H1 (cell line): ENCODE results near the gene CSKMT. TPM values are rescaled to one million over a fixed set of nuclear protein-coding genes. Genes with fewer than 3 reads are reported as not detected.

Experiments
- CTCF ChIA-PET: fragments of 300-600 bp; sonication (Branson Sonifier 250); formaldehyde crosslinking; loops from one replicate; lab custom pipeline; 2021; ENCODE audit not compliant: partially characterized antibody; lab: Charles Lee
- POLR2A ChIA-PET: fragments of 300-600 bp; sonication (Branson Sonifier 250); formaldehyde crosslinking; loops from one replicate; lab custom pipeline; 2021; ENCODE audit warnings: inconsistent platforms; ENCODE audit not compliant: partially characterized antibody; lab: Charles Lee
- DNase-seq, 2 experiments: peaks; one replicate each; pipeline versions ENCODE4 v3.0.0 to v3.0.0-alpha.2; 2010 to 2022; ENCODE audit warnings: low spot score in 2 of 2, low read depth in 1 of 2, mixed read lengths in 1 of 2
- FAIRE-seq: peaks from 2 replicates; lab custom pipeline; 2011; peaks lifted over from hg19 to GRCh38; lab: Jason Lieb, UNC
- H2AFZ ChIP-seq: 2 replicates; pipeline ENCODE4 v1.8.1; 2012; ENCODE audit warnings: low read length, inconsistent platforms
- H2AK5ac ChIP-seq: 2 replicates; pipeline ENCODE4 v1.6.1; 2013; ENCODE audit warnings: low read depth, low read length
- H2BK120ac ChIP-seq: replicated peaks from 2 replicates; pipeline ENCODE3; 2013; ENCODE audit warnings: low read depth, low read length, inconsistent platforms
- H2BK12ac ChIP-seq: 2 replicates; pipeline ENCODE4 v1.6.1; 2013; ENCODE audit warnings: low read depth, low read length
- H2BK15ac ChIP-seq: 2 replicates; pipeline ENCODE4 v1.6.1; 2013; ENCODE audit warnings: low read length
- H2BK20ac ChIP-seq: 2 replicates; pipeline ENCODE4 v1.6.1; 2013; ENCODE audit warnings: low read length
- H2BK5ac ChIP-seq: 2 replicates; pipeline ENCODE4 v1.6.1; 2013; ENCODE audit warnings: low read depth, low read length
- H3K14ac ChIP-seq: 2 replicates; pipeline ENCODE4 v1.6.1; 2013; ENCODE audit warnings: inconsistent platforms; ENCODE audit not compliant: insufficient read length
- H3K18ac ChIP-seq: 2 replicates; pipeline ENCODE4 v1.6.1; 2013; ENCODE audit warnings: low read length; ENCODE audit errors: extremely low read depth
- H3K23ac ChIP-seq: 2 replicates; pipeline ENCODE4 v1.6.1; 2013; ENCODE audit warnings: inconsistent platforms; ENCODE audit not compliant: insufficient read length
- H3K23me2 ChIP-seq: 2 replicates; pipeline ENCODE4 v1.6.1; 2013; ENCODE audit warnings: low read depth, low read length
- H3K27ac ChIP-seq: 2 replicates; pipeline ENCODE4 v1.6.1; 2011; ENCODE audit warnings: low read depth, low read length, inconsistent platforms
- H3K27me3 ChIP-seq, 4 experiments: replicated peaks in 1 of 4; 1 replicate in 1 of 4; 2 replicates in 3 of 4; pipeline versions ENCODE4 v1.6.1 to v1.8.1; 2011 to 2013; ENCODE audit warnings: low read length in 3 of 4, mild to moderate bottlenecking in 3 of 4, inconsistent platforms in 2 of 4, mixed read lengths in 2 of 4, moderate library complexity in 1 of 4; ENCODE audit not compliant: control insufficient read depth in 3 of 4, insufficient read depth in 3 of 4; ENCODE audit errors: extremely low read depth in 1 of 4
- H3K36me3 ChIP-seq, 4 experiments: 2 replicates each; pipeline versions ENCODE4 v1.6.1 to v1.8.1; 2011 to 2013; ENCODE audit warnings: mild to moderate bottlenecking in 4 of 4, low read length in 3 of 4, moderate library complexity in 2 of 4, control low read depth in 1 of 4, inconsistent platforms in 1 of 4; ENCODE audit not compliant: insufficient read depth in 4 of 4, control insufficient read depth in 2 of 4
- H3K4ac ChIP-seq: replicated peaks from 2 replicates; pipeline ENCODE3; 2013; ENCODE audit warnings: low read length, low read depth, mixed read lengths, inconsistent platforms; ENCODE audit not compliant: insufficient read length
- H3K4me1 ChIP-seq, 4 experiments: replicated peaks in 1 of 4; 1 replicate in 1 of 4; 2 replicates in 3 of 4; pipeline versions ENCODE4 v1.6.1 to v1.8.1; 2011 to 2013; ENCODE audit warnings: low read length in 3 of 4, inconsistent platforms in 2 of 4, mixed read lengths in 1 of 4; ENCODE audit not compliant: insufficient read depth in 4 of 4, control insufficient read depth in 3 of 4
- H3K4me2 ChIP-seq, 2 experiments: 2 replicates each; pipeline versions ENCODE4 v1.6.1 to v1.8.1; 2011 to 2013; ENCODE audit warnings: low read depth in 2 of 2, low read length in 2 of 2, control low read depth in 1 of 2, inconsistent platforms in 1 of 2, mild to moderate bottlenecking in 1 of 2; ENCODE audit not compliant: insufficient read depth in 1 of 2
- H3K4me3 ChIP-seq, 4 experiments: fragments of 200-600, 300-600 bp in 1 of 4; sonication (generic), shearing (Covaris generic), sonication (Bioruptor Twin) in 1 of 4; 2 replicates each; pipeline versions ENCODE4 v1.5.1 to v1.8.1; 2011 to 2016; ENCODE audit warnings: low read length in 4 of 4, low read depth in 3 of 4, control low read depth in 2 of 4, inconsistent platforms in 2 of 4, mild to moderate bottlenecking in 2 of 4, mixed read lengths in 1 of 4, moderate library complexity in 1 of 4; ENCODE audit not compliant: insufficient read depth in 2 of 4; ENCODE audit errors: extremely low read depth in 1 of 4
- H3K56ac ChIP-seq: replicated peaks from 2 replicates; pipeline ENCODE3; 2013; ENCODE audit warnings: low read depth, mild to moderate bottlenecking, mixed read lengths, low read length, inconsistent platforms; ENCODE audit not compliant: insufficient read length
- H3K79me1 ChIP-seq: 2 replicates; pipeline ENCODE4 v1.6.1; 2013; ENCODE audit warnings: low read depth, low read length, control low read depth
- H3K79me2 ChIP-seq, 2 experiments: 2 replicates each; pipeline versions ENCODE4 v1.6.1 to v1.8.1; 2012 to 2013; ENCODE audit warnings: low read length in 2 of 2, mild to moderate bottlenecking in 2 of 2, inconsistent platforms in 1 of 2; ENCODE audit not compliant: insufficient read depth in 2 of 2, control insufficient read depth in 1 of 2
- H3K9ac ChIP-seq, 4 experiments: replicated peaks in 1 of 4; 1 replicate in 1 of 4; 2 replicates in 3 of 4; pipeline versions ENCODE4 v1.6.1 to v1.8.1; 2011 to 2013; ENCODE audit warnings: low read depth in 3 of 4, low read length in 3 of 4, control low read depth in 2 of 4, mild to moderate bottlenecking in 2 of 4, moderate library complexity in 2 of 4, inconsistent platforms in 1 of 4; ENCODE audit errors: extremely low read depth in 1 of 4
- H3K9me3 ChIP-seq, 2 experiments: 2 replicates each; pipeline versions ENCODE4 v1.6.1 to v1.8.1; 2012 to 2013; ENCODE audit warnings: mild to moderate bottlenecking in 2 of 2, moderate library complexity in 2 of 2, control low read depth in 1 of 2, inconsistent platforms in 1 of 2, low read depth in 1 of 2, low read length in 1 of 2, mixed read lengths in 1 of 2; ENCODE audit not compliant: insufficient read depth in 2 of 2
- H4K20me1 ChIP-seq, 2 experiments: replicated peaks in 1 of 2; 2 replicates each; pipeline versions ENCODE3 to v1.8.1; 2011 to 2013; ENCODE audit warnings: inconsistent platforms in 2 of 2, low read length in 2 of 2, mild to moderate bottlenecking in 1 of 2; ENCODE audit not compliant: insufficient read depth in 2 of 2, control insufficient read depth in 1 of 2
- H4K5ac ChIP-seq: 2 replicates; pipeline ENCODE4 v1.6.1; 2013; ENCODE audit warnings: low read length, low read depth, mixed read lengths, inconsistent platforms; ENCODE audit not compliant: insufficient read length
- H4K8ac ChIP-seq: 2 replicates; pipeline ENCODE4 v1.8.0; 2013; ENCODE audit warnings: mild to moderate bottlenecking, moderate library complexity, low read length, inconsistent platforms; ENCODE audit not compliant: insufficient read depth; ENCODE audit errors: extremely low read depth
- H4K91ac ChIP-seq: replicated peaks from 2 replicates; pipeline ENCODE3; 2013; ENCODE audit warnings: low read length, mixed read lengths, inconsistent platforms; ENCODE audit not compliant: insufficient read length
- BACH1 ChIP-seq: IDR thresholded peaks from 2 replicates; pipeline ENCODE4 v1.6.1; 2012; ENCODE audit warnings: low read length, improper control_type of control experiment
- BRCA1 ChIP-seq: IDR thresholded peaks from 2 replicates; pipeline ENCODE4 v1.6.1; 2012; ENCODE audit warnings: low read depth, low read length, improper control_type of control experiment
- CHD1 ChIP-seq: IDR thresholded peaks from 2 replicates; pipeline ENCODE4 v1.6.1; 2012; ENCODE audit warnings: low read depth, low read length, improper control_type of control experiment
- CTBP2 ChIP-seq: IDR thresholded peaks from 2 replicates; pipeline ENCODE4 v1.7.0; 2011; ENCODE audit warnings: borderline replicate concordance, mild to moderate bottlenecking, moderate library complexity, mixed read lengths, low read length; ENCODE audit not compliant: insufficient read depth, insufficient read length
- HDAC2 ChIP-seq, 2 experiments: fragments of 300-600 bp in 1 of 2; sonication (generic) in 1 of 2; IDR thresholded peaks; 2 replicates each; pipeline ENCODE4 v1.6.1; 2011 to 2012; ENCODE audit warnings: low read depth in 2 of 2, low read length in 2 of 2, mild to moderate bottlenecking in 2 of 2, moderate library complexity in 2 of 2, borderline replicate concordance in 1 of 2, inconsistent platforms in 1 of 2
- KDM5A ChIP-seq: fragments of 200-600 bp; IDR thresholded peaks from 2 replicates; pipeline ENCODE4 v1.7.1; 2012; ENCODE audit warnings: mild to moderate bottlenecking, low read length, inconsistent platforms, mixed read lengths
- POLR2AphosphoS5 ChIP-seq: IDR thresholded peaks from 2 replicates; pipeline ENCODE4 v1.6.1; 2011; ENCODE audit warnings: low read depth, low read length
- RBBP5 ChIP-seq: IDR thresholded peaks from 2 replicates; pipeline ENCODE4 v1.7.1; 2012; ENCODE audit warnings: low read depth, mild to moderate bottlenecking, inconsistent platforms, low read length, moderate library complexity, borderline replicate concordance
- SRF ChIP-seq: IDR thresholded peaks from 2 replicates; pipeline ENCODE4 v1.6.1; 2011; ENCODE audit warnings: mild to moderate bottlenecking, low read depth, low read length, moderate library complexity
- TCF12 ChIP-seq: IDR thresholded peaks from 2 replicates; pipeline ENCODE4 v1.6.1; 2011; ENCODE audit warnings: low read depth, mild to moderate bottlenecking, low read length
- WGBS, 2 experiments: shearing (Covaris generic) in 1 of 2; methylation state at CpG; one replicate each; pipeline versions ENCODE4 v1.1.6 to v1.1.7; 2013 to 2015; ENCODE audit warnings: low lambda C conversion rate in 2 of 2, mixed read lengths in 2 of 2, inconsistent platforms in 1 of 2, low coverage in 1 of 2, missing lambda C conversion rate in 1 of 2; ENCODE audit not compliant: insufficient replicate concordance in 2 of 2, insufficient coverage in 1 of 2, insufficient read length in 1 of 2; ENCODE audit errors: extremely low coverage in 1 of 2, missing lambda C conversion rate in 1 of 2; 5-methylcytosine and 5-hydroxymethylcytosine counted together
- polyA plus RNA-seq, 7 experiments: library from polyadenylated mRNA; depleted of rRNA in 3 of 7; stranded (reverse) in 5 of 7; unstranded in 2 of 7; fragments of >200 nt in 5 of 7; fragments of 200-250 nt in 2 of 7; gene quantifications; 1 replicate in 5 of 7; 2 replicates in 1 of 7; 4 replicates in 1 of 7; pipeline versions ENCODE4 v1.2.1 to v1.2.3, GENCODE V29; 2011 to 2013; ENCODE audit warnings: missing spikeins in 2 of 7, mixed read lengths in 2 of 7
- total RNA-seq: library from RNA; stranded (reverse); fragmentation: NEBNext Ultra II Directional; extraction: Animal tissue kit (Norgen Biotek cat#: 25700); gene quantifications from 2 replicates; pipeline ENCODE4 v1.2.1, GENCODE V29; 2021

The CSKMT gene
- total and polyA plus RNA-seq, 2 of the 8 experiments (the other 6 are each of a cell fraction or from before 2014, with no cell fraction given) = 12.0 to 66.1 TPM

- H2BK5ac ChIP-seq = peak within 1 kb of the TSS; percentile 71; the same call in 1 of the 2 replicates
- no peak within 1 kb of the TSS for H3K14ac ChIP-seq
- H4K91ac ChIP-seq = peak within 1 kb of the TSS; percentile 44
- no peaks in the 10 kb centered on the region for H3K9me3 ChIP-seq
- H3K79me2 ChIP-seq = no peaks in the 10 kb centered on the region
- peak; percentile 97 to 98 for DNase-seq
- no peak for FAIRE-seq
- H2BK20ac ChIP-seq = no peak within 1 kb of the TSS
- peaks cover 0 to 3% of the 10 kb centered on the region in 2 experiments for H4K20me1 ChIP-seq
- no peak within 1 kb of the TSS for H3K4ac ChIP-seq
- H3K4me1 ChIP-seq = peaks cover 0 to 5% (median 0%) of the 10 kb centered on the region in 4 experiments; a peak in 1 of 7 replicates
- H2BK12ac ChIP-seq = 0 out of 2 replicates have a peak within 1 kb of the TSS, but pooled peaks have one; percentile 27
- ChIA-PET CTCF (interaction anchor here (0.6 to 3.5 kb wide), 13 partner anchors 9 to 227 kb away, joined by 3 to 25 read pairs (median 4); partner anchors contain the start of genes C11orf98, CSKMT, EML3 and ROM1), POLR2A (interaction anchor here (0.8 to 8.6 kb wide), 42 partner anchors 9 to 260 kb away, joined by 3 to 83 read pairs (median 4); partner anchors contain the start of genes BSCL2, C11orf98, CSKMT and EEF1G)
- peak within 1 kb of the TSS; percentile 86; the same call in 1 of the 2 replicates for H4K8ac ChIP-seq
- H3K18ac ChIP-seq = peak within 1 kb of the TSS; percentile 83
- H3K36me3 ChIP-seq = peaks cover 14 to 19% (median 16%) of the 10 kb centered on the region in 4 experiments
- no peak within 1 kb of the TSS for H2BK120ac ChIP-seq
- H3K27me3 ChIP-seq = no peaks in the 10 kb centered on the region
- no peak within 1 kb of the TSS for H2AK5ac ChIP-seq
- peak within 1 kb of the TSS; percentile 46 for H3K27ac ChIP-seq
- H3K23me2 ChIP-seq = peaks cover 4% of the 10 kb centered on the region; the same call in 1 of the 2 replicates
- H3K4me2 ChIP-seq = peak within 1 kb of the TSS; percentile 66 to 68
- peak within 1 kb of the TSS; percentile 43 for H3K56ac ChIP-seq
- no peak within 1 kb of the TSS for H3K23ac ChIP-seq
- WGBS, 2 experiments = 4% methylated on average over 64 of the region's 77 CpGs; no CpG with 5 or more reads in 1 of the 2 experiments
- H4K5ac ChIP-seq = peak within 1 kb of the TSS; percentile 48
- no peaks in the 10 kb centered on the region for H3K79me1 ChIP-seq
- H3K4me3 ChIP-seq = peak within 1 kb of the TSS; percentile 59 to 87 (median 83)
- H3K9ac ChIP-seq = peak within 1 kb of the TSS; percentile 51 to 82 (median 77)
- H2AFZ ChIP-seq = no peak within 1 kb of the TSS
- no peak within 1 kb of the TSS for H2BK15ac ChIP-seq
- 0 out of 2 replicates have a peak, but pooled peaks have one; percentile 64 for TF ChIP-seq BACH1
- TF ChIP-seq TCF12 = 0 out of 2 replicates have a peak, but pooled peaks have one; percentile 4
- 0 out of 2 replicates have a peak, but pooled peaks have one; percentile 15 for TF ChIP-seq SRF
- no peak for TF ChIP-seq KDM5A
- no peak; the same call in 1 of the 2 replicates for TF ChIP-seq BRCA1
- peak; percentile 64 for TF ChIP-seq CTBP2
- TF ChIP-seq POLR2AphosphoS5 = peak; percentile 87
- TF ChIP-seq RBBP5 = 0 out of 2 replicates have a peak, but pooled peaks have one; percentile 74
- TF ChIP-seq HDAC2 (IDR thresholded peaks at IDR 0.05; ENCODE audit: borderline replicate concordance in 1 of 2, low read depth in 2 of 2, low read length in 2 of 2) = peak in 1 of 2 experiments; percentile 35; a peak in 1 of 4 replicates
- TF ChIP-seq CHD1 = no peak
These were observed 43.3 kb upstream of the CSKMT start, which contains the start of gene B3GAT3 for GRCh38 chr11:62621567-62622470. Gene B3GAT3, minus strand, starts transcription at chr11:62621986. Its CDS starts 39 bp downstream, at chr11:62621947.
